Dermis microvascular lymphatic vessel endothelial cell (primary cell): ENCODE data around the gene MCTP1. TPM values are rescaled to one million over a fixed set of nuclear protein-coding genes. Genes with fewer than 3 reads are reported as not detected.
"Not testable (repeated sequence)": the region's sequence is repeated elsewhere in the genome, so short reads cannot be mapped to it uniquely, and the experiment has no call there.

Source experiments
- DNase-seq, 2 donors: peaks; one replicate each; pipeline versions ENCODE4 v3.0.0 to v3.0.0-alpha.2; 2010; ENCODE audit warnings: low read depth in 2 of 2
- total RNA-seq: library from RNA; depleted of rRNA; stranded (reverse); fragments of >200 nt; gene quantifications from 2 replicates; pipeline ENCODE4 v1.2.1, GENCODE V29; 2014

Gene MCTP1
- total RNA-seq, 1 donor from 2014 or later = 38.8 TPM

DNA sequence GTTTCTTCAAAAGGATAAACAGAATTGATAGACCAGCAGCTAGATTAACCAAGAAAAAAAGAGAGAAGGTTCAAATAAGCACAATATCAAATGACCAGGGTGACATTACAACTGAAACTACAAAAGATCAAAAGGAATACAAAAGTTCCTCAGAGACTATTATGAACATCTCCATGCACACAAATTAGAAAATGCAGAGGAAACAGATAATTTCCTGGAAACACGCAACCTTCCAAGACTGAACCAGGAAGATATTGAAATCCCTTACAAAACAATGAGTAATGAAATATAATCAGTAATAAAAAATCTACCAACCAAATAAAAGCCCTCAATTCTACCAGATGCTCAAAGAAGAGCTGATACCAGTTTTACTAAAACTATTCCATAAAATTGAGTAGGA lies 252.1 kb downstream of the MCTP1 start:
- peak in 1 of 2 donors; percentile 60 for DNase-seq

DNA sequence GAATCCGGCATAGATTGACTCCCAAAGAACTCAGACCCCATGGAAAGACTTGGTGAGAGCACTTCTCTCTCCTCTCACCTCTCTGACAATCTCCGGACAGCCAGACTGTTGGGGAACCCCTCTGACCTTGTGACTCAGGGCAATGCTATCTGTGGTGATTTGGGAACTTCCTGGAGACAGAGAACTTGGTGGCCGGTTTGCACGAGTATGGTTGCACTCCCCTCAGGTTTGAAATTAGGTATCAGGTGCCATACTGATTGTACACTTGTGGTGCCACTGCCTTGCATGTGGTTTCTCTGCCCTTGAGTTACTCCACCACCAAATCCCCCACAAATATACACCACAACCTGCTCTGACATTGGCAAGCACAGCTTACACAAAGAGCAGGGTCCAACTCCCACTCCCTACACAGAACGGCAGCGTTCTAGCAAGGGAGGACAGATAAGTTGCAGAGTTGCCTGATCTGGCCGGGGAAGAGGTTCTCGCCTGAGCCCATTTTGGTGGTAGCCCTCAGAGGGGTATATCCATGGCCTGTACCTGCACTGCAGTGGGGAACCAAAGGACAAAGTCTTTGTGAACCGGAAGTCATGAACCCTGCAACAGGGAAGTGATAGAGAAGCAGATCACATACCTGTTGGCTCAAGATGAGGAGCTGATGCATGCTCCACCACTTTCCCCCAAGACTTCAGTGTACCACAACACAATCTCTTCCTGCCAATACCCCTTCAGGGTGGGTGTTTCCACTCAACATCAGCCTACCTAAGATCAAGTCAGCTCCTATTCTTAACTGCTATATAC lies 255.1 kb downstream of the MCTP1 start:
- peak in 1 of 2 donors; percentile 24 for DNase-seq

DNA sequence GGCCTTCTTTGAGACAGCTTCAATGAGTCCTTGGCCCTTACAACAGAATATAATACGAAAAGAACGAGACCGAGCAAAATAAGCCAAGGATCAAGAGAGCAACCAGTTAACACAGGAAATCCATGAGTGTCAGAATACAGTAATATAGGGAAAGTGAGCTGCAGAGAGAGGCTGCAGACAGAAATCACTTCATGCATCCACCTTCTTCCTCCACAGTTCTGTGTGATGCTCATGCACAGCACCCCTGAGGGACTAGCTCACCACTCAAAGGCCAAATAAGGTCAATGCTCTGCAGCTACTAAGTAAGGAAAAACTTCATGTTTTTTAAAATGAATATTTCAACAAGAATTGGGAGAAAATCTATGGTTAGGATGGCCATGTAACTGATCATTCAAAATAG lies 257.1 kb downstream of the MCTP1 start:
- DNase-seq = no peak

DNA sequence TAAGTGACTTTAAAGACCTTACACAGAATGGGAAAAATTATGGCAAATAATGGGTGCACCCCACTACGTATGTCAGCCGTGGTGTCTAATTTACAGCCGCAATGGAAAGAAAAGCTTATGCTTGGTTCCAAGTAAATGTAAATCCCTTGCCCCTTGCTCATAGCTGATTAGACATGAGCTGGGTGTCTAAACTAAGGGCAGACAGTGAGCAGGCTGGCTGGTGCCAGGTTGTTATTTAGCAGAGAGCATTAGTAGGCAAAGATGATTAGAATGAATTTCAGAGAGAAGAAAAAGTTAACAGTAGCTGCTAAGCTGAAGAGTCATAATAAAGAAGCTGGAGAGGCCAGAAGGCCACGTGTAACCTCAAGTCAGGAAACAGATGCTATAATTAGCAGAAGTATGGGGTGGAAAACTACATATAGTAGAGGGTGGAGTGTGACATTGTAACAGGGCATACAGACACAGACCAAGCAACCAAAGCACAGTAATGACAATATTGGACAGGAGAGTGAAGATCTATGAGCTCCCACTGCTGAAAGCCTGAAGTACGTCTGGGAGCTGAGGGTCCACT lies 257.7 kb downstream of the MCTP1 start:
- DNase-seq = peak in 1 of 2 donors; percentile 59

DNA sequence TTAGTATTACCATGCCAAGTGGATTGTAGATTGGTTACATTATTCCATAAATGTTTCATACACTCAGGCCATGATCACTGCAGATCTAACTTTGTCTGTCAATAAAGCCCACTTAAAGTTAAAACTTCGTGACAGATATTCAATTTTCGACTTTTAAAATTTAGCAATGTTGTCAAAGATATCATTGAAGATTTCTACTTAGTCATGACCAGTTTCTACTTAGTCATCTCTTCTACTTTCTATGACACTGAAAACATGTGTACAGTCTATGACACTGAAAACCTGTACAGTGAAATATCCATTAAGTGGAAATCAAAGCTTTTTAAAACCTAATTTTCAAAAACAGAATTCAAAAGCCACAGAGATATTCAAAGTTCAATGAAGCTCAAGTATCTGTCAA lies 258.2 kb downstream of the MCTP1 start:
- DNase-seq = no peak

DNA sequence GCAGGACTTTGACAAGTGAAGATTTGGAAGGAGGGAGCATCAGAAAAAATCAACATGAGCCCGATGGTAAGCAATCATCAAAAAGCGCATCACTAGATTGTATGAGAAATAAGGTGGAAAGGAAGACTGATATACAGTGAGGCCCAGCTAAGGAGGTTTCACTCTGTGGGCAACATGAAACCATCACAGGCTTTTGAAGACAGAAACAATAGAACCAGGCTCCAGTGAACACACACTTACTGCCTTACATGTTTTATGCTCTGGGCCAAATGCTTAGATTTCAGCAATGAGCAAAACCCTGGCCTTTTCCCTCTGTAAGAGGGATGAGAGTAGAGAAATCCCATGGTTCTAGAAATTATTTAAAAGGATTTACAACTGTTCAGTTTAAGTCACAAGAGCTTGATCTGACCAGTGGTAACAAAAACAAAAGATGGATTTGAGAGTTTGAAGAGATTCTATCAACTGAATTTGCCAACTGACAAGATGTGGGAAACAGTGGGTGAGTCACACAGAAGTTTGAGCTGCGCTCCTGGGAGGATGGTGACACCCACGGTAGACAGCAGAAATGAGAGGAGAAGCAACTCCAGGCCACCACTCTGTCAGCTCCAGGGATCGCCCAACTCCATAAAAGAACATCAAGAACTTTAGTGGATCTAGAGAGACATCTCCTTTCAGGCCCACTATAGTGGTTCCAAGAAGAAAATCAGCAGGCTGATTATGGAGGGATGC lies 261.8 kb downstream of the MCTP1 start:
- DNase-seq = peak in 1 of 2 donors; percentile 37

DNA sequence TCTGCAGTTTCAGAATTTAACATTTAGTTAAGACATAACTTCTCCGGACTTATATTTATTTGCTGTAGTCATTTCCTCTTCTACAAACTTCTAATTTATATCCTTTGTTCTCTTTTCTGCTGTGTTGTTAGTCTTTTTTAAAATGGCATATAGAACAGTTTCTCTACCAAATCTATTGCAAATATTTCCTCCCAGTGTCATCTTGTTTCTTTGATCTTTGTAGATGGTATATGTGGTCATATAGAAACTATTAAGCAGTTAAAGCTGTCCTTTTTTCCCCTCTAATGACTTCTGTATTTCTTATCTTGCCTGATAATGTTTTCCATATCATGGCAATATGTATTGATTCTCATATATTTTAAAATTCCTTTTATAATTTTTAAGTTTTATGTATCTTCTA lies 264.5 kb downstream of the MCTP1 start:
- DNase-seq = no peak

DNA sequence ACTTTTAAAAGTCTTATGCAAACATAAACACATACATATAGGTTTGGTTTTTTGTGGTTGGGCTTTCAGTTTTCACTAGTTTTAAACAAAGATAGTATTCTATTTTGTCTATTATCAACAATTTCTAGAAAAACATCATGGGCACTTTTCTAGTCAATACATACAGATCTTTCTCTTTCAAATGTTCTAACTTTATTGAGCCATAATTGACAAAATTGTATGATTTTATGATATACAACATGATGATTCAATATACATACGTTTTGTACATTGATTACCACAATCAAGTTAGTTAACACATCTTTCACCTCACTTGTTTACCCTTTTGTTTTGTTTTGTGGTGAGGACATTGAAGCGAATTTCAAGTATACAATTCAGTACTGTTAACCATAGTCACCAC lies 265.9 kb downstream of the MCTP1 start:
- no peak for DNase-seq

DNA sequence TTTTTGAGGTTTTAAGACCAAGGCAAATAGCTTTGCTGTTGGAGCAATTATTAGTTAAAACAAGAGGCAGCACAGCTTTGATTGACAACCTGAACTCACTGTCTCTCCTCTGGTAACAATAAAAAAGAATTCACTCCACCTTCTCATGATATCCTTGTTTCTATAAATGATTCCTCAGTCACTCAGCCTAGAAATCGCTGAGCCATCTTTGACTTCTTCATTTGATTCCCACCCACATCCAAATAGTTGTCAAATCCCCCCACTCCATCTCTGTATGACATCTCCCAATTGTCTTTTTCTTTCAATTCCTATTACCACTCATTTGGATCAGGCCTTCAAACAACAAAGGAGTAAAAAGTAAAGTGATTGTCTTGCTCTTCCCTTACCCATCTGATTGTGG lies 266.4 kb downstream of the MCTP1 start:
- no peak for DNase-seq

DNA sequence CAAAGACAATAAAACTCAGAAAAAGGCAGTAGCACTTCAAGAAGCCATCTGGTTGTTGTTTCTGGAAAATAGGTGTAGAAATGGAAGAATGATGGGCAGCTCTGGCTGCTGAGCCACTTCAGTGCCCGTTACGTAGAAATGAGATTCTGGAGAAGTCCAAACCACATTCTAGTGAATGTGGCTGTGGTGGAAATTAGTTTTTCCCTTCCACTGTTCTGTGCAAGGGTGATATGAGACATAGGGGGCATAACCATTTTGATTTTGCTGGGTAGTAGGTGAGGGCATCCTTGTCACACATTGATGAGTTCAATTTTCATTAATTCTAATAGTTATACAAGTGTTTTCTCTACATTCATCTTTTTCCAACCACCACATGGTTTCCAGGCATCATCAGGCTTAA lies 275.1 kb downstream of the MCTP1 start:
- DNase-seq = no peak

DNA sequence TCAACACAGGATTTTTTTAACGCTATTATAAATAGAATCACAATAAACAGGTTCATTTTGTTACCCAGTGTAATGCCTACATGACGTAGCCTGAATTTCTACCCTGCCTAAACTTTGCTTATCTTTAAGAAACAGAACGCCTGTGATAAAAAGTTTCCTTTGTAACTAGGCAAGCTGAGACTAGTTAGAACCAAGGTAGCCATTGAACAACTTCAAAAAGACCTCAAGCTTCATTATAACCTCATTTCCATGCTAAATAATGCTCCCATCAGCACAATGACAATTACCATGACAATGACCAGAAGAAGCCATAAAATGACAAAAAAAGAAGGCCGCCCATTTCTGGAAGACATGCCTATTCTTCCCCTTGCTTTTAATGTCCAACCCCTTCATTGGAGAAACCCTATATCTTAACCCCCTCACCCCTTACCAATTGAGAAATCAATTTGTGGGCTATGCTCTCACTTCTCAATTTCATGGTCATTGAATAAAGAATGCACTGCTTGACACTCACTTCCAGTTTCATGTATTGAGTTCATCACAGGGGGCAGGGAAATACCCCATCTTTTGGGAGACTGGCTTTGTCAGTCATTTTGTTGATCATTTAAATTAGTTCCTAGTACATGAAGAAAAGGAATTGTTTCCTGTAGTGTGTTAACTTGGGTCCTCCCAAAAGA lies 276.8 kb downstream of the MCTP1 start:
- DNase-seq = no peak

DNA sequence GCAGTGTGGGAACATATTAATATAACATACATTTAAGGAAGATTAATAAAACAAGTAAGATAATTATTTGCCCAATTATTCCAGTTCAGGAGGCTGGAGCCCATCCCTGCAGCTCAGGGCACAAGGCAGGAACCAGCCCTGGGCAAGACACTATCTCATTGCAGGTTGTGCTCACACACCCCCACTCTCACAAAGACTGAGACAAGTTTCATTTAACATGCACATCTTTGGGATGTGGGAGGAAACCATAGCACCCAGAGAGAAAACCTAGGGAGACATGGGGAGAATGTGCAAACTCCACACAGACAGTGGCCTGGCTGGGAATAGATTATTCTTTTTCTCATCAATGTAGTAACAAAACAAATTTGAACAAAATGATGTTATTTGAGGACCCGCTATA lies 279.1 kb downstream of the MCTP1 start:
- no peak for DNase-seq

DNA sequence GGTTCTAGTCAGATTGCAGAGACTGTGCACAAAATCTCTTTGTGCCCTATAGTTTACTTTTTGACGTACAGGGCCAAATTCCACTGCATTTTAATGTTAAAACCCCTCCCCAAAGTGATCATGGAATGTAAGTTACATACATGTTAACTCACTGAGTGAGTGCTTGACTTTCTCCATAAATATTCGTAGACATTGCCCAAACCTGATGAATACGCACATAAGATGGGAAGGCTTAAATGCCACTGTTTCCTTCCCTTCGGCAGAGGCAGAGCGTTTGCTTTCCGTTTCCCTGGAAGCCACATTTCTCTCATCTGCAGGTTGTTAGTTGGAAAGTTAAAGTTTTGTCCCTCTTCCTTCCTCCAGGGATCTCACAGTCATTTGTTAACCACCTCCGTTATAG lies 286.2 kb downstream of the MCTP1 start:
- no peak for DNase-seq

DNA sequence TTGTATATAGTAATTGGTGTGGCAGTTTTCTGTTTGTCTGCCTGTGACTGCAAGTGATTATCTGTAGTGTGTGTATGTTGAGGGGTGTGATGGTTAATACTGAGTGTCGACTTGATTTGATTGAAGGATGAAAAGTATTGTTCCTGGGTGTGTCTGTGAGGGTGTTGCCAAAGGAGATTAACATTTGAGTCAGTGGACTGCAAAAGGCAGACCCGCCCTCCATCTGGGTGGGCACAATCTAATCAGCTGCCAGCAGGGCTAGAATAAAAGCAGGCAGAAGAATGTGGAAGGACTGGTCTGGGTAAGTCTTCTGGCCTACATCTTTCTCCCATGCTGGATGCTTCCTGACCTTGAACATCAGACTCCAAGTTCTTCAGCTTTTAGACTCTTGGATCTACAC lies 290.4 kb downstream of the MCTP1 start:
- DNase-seq = not testable (repeated sequence)

DNA sequence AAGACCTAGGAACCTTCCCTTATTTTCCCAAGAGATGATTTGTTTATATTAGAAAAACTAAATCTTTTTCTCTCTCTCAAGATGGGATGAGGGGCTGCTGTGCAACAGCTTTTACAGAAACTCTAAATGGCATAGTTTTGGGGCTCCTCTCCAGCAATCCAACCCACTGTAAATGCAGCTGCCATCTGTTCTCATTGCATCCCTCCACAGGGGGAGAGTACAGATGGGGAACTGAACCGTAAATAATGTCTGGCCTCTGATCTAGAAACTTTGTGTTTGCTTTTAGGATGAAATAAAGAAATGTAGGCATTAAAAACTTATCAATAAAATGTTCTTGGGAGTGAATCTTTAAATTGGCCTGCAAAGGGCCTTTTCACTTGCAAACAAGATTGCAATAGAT lies 291.4 kb downstream of the MCTP1 start:
- no peak for DNase-seq

DNA sequence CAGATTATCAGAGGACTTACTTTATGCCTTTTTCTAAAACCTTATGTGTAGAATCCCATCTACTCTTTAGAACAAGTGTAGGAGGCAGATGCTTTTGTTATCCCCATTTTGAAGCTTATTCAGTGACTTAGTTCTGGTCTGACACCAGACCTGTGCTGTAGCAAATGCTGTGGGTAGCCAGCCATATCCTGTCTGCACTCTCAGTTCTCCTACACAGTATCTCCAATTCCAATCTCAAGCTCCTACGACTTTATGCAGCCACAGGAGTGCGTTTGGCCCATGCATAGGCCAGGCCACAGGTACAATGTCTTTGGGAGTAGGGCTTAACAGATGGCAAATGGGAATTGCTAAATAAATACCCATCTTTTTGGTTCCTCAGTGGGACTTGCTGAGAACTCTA lies 292.6 kb downstream of the MCTP1 start:
- no peak for DNase-seq

DNA sequence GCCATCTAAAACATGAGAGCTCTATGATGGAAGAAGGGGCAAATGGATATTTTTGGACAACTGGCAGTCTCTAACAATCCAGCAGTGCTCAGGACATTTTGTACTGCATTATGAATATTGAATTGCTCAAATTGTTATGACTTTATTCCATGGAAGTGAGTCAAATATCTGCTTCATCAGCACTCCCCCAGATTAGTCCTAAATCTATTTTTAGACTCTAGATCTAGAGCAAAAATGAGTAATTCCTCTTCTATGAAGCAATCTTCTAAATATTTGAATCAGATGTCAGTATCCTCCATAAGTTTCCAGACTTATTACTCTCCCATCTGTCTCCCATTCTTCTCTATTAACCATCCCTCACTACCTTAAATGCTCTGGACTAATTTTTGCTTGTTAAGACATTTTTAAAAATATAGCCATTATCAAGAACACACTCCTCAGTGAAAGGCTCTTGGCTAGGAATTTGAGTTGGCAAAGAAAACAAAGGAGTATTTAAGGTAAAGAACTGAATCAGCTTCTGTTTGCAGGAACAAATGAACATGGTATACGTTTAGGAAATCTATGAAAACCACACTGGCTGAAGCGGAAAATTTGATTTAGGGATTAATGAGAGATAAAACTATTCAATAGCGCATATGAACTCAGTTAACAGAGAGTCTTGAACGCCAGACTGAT lies 300.9 kb downstream of the MCTP1 start:
- DNase-seq = no peak

DNA sequence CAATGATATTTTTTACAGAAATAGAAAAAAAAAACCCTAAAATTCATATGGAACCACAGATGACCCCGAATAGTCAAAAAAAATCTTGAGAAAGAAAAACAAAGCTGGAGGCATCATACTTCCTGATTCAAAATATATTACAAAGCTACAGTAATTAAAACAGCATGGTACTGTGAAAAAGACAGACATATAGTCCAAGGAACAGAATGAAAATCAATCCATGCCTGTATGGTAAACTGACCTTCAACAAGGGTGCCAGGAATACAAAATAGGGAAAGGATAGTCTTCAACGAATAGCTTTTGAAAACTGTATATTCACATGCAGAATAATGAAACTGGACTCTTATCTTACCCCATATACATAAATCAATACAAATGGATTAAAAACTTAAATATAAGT lies 307.5 kb downstream of the MCTP1 start:
- DNase-seq = no peak

DNA sequence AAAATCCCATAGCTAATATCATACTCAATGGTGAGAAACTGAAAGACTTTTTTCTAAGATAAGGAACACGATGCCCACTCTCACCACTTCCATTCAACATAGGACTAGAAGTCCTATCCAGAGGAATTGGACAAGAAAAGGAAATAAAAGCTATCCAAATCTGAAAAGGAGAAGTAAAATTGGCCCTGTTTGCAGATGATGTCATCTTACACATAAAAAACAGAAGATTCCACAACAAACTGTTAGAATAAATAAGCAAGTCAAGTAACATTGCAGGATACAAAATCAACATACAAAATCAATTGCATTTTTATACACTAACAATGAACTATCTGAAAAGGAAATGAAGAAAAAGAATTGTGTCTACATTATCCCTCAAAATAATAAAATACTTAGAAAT lies 308.0 kb downstream of the MCTP1 start:
- no peak for DNase-seq

DNA sequence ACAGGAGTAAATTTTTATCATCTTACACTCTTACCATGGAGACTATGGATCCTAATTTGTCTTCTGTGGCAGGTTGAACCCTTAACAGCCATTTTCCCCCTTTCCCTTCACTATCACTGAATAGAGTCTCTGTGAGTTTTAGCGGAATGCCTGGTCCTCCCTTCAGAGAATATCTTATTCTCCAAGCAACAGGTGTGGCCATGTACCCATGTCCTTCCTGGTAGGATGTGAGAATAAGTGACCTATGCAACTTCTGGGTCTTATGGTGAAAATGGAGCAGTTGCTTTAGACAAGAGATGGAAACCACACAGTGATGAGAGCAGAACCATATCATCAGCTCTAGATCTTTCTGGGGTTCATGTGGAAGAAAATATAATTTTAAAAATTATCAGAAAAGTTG lies 312.6 kb downstream of the MCTP1 start:
- no peak for DNase-seq

DNA sequence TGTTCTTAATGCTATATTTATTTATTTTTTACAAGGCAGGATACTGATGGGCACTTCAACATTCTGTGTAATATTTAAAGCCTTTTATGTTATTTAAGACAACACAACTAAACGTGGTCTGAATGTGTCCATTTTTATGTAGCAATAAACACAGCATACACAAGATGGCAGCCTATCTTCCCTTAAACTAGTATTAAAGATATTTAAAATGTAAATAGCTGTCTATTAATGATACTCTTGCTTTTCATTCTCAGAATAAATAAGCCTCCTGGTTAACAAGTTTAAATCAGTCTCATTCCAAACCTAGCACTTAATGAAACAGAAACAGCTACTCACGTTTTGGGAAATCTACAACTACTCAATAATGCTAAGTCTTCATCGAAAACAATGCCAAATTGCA lies 315.7 kb downstream of the MCTP1 start:
- DNase-seq = peak; percentile 17 to 29
